Measurements from ENCODE around the gene ACTR1A. TPM values are rescaled to one million over a fixed set of nuclear protein-coding genes. Genes with fewer than 3 reads are reported as not detected.
"Not testable (repeated sequence)": the region's sequence is repeated elsewhere in the genome, so short reads cannot be mapped to it uniquely, and the experiment has no call there.

The ACTR1A gene
- total RNA-seq, 1 experiment from 2014 or later: 139 TPM

GRCh38 chr10:102454662-102455487, 47.6 kb downstream of the ACTR1A start:
- not testable (repeated sequence) for DNase-seq (ENCODE audit: low read depth)

- no peak for DNase-seq (ENCODE audit: low read depth)
Observed at GRCh38 chr10:102453502-102453901, 49.0 kb downstream of the ACTR1A start.

GRCh38 chr10:102452672-102453340, 49.7 kb downstream of the ACTR1A start:
- peak; percentile 88 for DNase-seq (ENCODE audit: low read depth)

GRCh38 chr10:102451105-102451969, 51.2 kb downstream of the ACTR1A start, which contains the start of gene C10orf95:
Gene C10orf95, minus strand, starts transcription at chr10:102451543. Its CDS starts 450 bp downstream, at chr10:102451093.
- DNase-seq (ENCODE audit: low read depth): no peak

GRCh38 chr10:102450374-102451104, 52.0 kb downstream of the ACTR1A start:
- peak; percentile 74 for DNase-seq (ENCODE audit: low read depth)

GRCh38 chr10:102450124-102450373, 52.5 kb downstream of the ACTR1A start:
- no peak for DNase-seq (ENCODE audit: low read depth)

- no peak for DNase-seq (ENCODE audit: low read depth)
Observed at GRCh38 chr10:102449321-102450123, 53.0 kb downstream of the ACTR1A start.

GRCh38 chr10:102444851-102445250, 57.7 kb downstream of the ACTR1A start:
- no peak for DNase-seq (ENCODE audit: low read depth)

- no peak for DNase-seq (ENCODE audit: low read depth)
Observed at GRCh38 chr10:102438374-102438773, 64.1 kb downstream of the ACTR1A start.

- no peak for DNase-seq (ENCODE audit: low read depth)
Observed at GRCh38 chr10:102437515-102437914, 65.0 kb downstream of the ACTR1A start.

GRCh38 chr10:102436312-102436711, 66.2 kb downstream of the ACTR1A start:
- no peak for DNase-seq (ENCODE audit: low read depth)

GRCh38 chr10:102435529-102436233, 66.8 kb downstream of the ACTR1A start:
- DNase-seq (ENCODE audit: low read depth): no peak

- DNase-seq (ENCODE audit: low read depth): no peak
Observed at GRCh38 chr10:102435133-102435497, 67.4 kb downstream of the ACTR1A start.

- no peak for DNase-seq (ENCODE audit: low read depth)
Observed at GRCh38 chr10:102434394-102435132, 67.9 kb downstream of the ACTR1A start.

- DNase-seq (ENCODE audit: low read depth): no peak
Observed at GRCh38 chr10:102433619-102434046, 68.9 kb downstream of the ACTR1A start.

- DNase-seq (ENCODE audit: low read depth): peak; percentile 96
Observed at GRCh38 chr10:102432162-102432950, 70.2 kb downstream of the ACTR1A start, which contains the start of gene CUEDC2. Gene CUEDC2, minus strand, starts transcription at chr10:102432574. Its CDS starts 7,386 bp downstream, at chr10:102425188.

GRCh38 chr10:102431452-102432124, 70.9 kb downstream of the ACTR1A start:
- DNase-seq (ENCODE audit: low read depth): peak; percentile 57

GRCh38 chr10:102429468-102429867, 73.0 kb downstream of the ACTR1A start:
- DNase-seq (ENCODE audit: low read depth): no peak

Measured in LHCN-M2 (cell line).